Skeletal muscle tissue (tissue), 4 donors: Measurements from ENCODE around the gene NSD2. TPM values are rescaled to one million over a fixed set of nuclear protein-coding genes. Genes with fewer than 3 reads are reported as not detected.

ENCODE experiments used
- H3K27ac ChIP-seq: one replicate; pipeline ENCODE4 v1.7.0; 2013; ENCODE audit warnings: mild to moderate bottlenecking, low read depth, low read length, inconsistent platforms
- H3K27me3 ChIP-seq, 3 donors: one replicate each; pipeline ENCODE4 v1.7.0; 2013; ENCODE audit warnings: low read length in 3 of 3; ENCODE audit not compliant: control insufficient read depth in 3 of 3, insufficient read depth in 3 of 3
- H3K36me3 ChIP-seq, 3 donors: one replicate each; pipeline ENCODE4 v1.7.0; 2013; ENCODE audit warnings: low read length in 3 of 3; ENCODE audit not compliant: control insufficient read depth in 3 of 3, insufficient read depth in 3 of 3
- H3K4me1 ChIP-seq, 3 donors: one replicate each; pipeline ENCODE4 v1.7.0; 2013; ENCODE audit warnings: low read length in 3 of 3, mild to moderate bottlenecking in 3 of 3; ENCODE audit not compliant: control insufficient read depth in 3 of 3, insufficient read depth in 3 of 3
- H3K4me3 ChIP-seq, 3 donors: one replicate each; pipeline ENCODE4 v1.7.0; 2013; ENCODE audit warnings: low read length in 3 of 3
- H3K9ac ChIP-seq, 3 donors: one replicate each; pipeline ENCODE4 v1.7.0; 2013; ENCODE audit warnings: low read length in 3 of 3, mild to moderate bottlenecking in 3 of 3, moderate library complexity in 2 of 3, low read depth in 1 of 3
- H3K9me3 ChIP-seq, 3 donors: one replicate each; pipeline ENCODE4 v1.7.0; 2013; ENCODE audit warnings: low read length in 3 of 3; ENCODE audit not compliant: control insufficient read depth in 3 of 3
- total RNA-seq: library from RNA; depleted of rRNA; stranded (reverse); fragments of >200 nt; gene quantifications from one replicate; pipeline ENCODE4 v1.2.3, GENCODE V29; 2014
- donor health status: Osteomylitis.

NSD2 gene
- total RNA-seq: 41.8 TPM

GRCh38 chr4:1870578-1871443, at the start of gene NSD2:
NSD2 (plus strand) TSS chr4:1871393; CDS start chr4:1900655, 29,262 bp downstream.
- peaks cover 6 to 8% (median 8%) of the 10 kb centered on the region in 3 donors for H3K4me1 ChIP-seq
- peaks cover 0 to 22% (median 11%) of the 10 kb centered on the region in 3 donors for H3K27me3 ChIP-seq
- H3K27ac ChIP-seq: peak within 1 kb of the TSS; percentile 85
- no peaks in the 10 kb centered on the region for H3K36me3 ChIP-seq
- H3K4me3 ChIP-seq: peak within 1 kb of the TSS; percentile 78 to 79 (median 78)
- no peaks in the 10 kb centered on the region for H3K9me3 ChIP-seq
- H3K9ac ChIP-seq: peak within 1 kb of the TSS; percentile 79 to 86 (median 81)

DNA sequence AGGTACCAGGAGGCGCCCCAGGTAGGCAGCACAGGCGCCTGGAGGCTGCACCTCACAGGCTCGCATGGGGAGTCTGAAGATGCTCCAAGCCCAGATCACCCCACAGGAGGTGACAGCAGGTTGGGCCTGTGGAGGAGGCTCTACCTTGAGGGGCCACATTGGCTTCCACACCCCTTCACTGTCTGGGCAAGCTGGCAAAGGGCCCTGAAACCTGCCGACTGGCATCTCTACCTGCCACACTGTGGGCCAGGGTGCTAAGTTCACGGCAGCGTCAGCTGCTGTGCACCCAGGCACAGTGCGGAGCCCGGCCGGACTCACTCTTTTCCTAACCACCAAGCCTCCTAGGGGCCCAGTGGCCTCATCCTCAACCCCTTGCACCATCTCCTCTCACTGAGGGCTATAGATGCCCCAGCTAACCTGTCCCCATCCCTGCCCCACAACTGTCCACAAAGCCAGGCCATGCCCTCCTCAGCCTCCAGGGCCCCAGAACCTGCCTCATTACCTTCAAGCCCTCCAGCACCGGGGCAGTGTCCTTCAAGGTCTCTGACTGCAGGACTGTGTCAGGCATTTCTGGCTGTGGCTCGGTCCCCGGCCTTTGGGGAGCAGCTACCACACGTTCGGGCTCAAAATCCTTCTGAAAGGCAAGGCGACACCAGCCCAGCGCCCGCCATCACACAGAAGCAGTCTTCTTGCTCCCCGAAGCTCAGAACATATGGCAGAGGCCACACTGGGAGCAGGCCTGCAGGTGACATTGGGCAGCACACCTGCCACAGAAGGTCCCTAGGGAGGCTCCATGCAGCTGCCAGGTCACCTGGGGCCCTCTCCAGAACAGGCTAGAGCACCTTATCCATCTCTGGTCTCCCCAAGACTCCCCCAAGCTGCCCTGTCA, 49.3 kb upstream of the NSD2 start:
- Histone ChIP-seq H3K27ac (no peak overlapping the region), H3K4me3 (no peak overlapping the region), H3K9me3 (no peaks in the 10 kb centered on the region), H3K27me3 (no peaks in the 10 kb centered on the region), H3K9ac (no peak overlapping the region), H3K4me1 (peaks cover 11 to 17% (median 14%) of the 10 kb centered on the region in 3 donors), H3K36me3 (peaks cover 51 to 60% (median 57%) of the 10 kb centered on the region in 3 donors)

GRCh38 chr4:1822568-1823544, 48.3 kb upstream of the NSD2 start:
- no peak overlapping the region for H3K9ac ChIP-seq
- H3K4me3 ChIP-seq: no peak overlapping the region
- no peaks in the 10 kb centered on the region for H3K27me3 ChIP-seq
- H3K4me1 ChIP-seq: peaks cover 11 to 17% (median 14%) of the 10 kb centered on the region in 3 donors
- H3K9me3 ChIP-seq: no peaks in the 10 kb centered on the region
- H3K27ac ChIP-seq: no peak overlapping the region
- peaks cover 45 to 58% (median 56%) of the 10 kb centered on the region in 3 donors for H3K36me3 ChIP-seq

GRCh38 chr4:1823545-1823932, 47.7 kb upstream of the NSD2 start:
- no peaks in the 10 kb centered on the region for H3K27me3 ChIP-seq
- no peak overlapping the region for H3K4me3 ChIP-seq
- no peak overlapping the region for H3K27ac ChIP-seq

DNA sequence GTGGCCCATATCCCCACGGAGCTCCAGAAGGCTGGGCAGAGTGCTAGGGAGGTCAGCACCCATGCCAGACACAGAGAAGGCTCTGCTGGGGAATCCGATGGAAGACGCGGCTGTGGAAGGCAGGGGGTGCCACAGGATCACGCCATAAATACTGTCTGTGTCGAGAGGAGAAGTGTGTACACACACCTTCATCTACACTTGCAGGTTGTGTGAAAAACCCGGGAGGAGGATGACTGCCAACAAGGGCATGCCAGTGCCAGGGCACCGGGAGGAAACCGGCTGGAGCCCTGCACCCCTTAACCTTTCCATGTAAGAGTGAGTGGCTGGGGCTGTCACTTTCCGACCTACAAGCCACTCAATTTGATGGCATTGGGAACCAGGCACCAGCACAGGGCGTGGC, 46.4 kb upstream of the NSD2 start:
- Histone ChIP-seq H3K27ac (no peak overlapping the region), H3K36me3 (peaks cover 44 to 50% (median 48%) of the 10 kb centered on the region in 3 donors), H3K4me3 (no peak overlapping the region)

More at GRCh38 chr4:1823545-1823932, 47.7 kb upstream of the NSD2 start:
- no peak overlapping the region for H3K9ac ChIP-seq
- peaks cover 44 to 56% (median 55%) of the 10 kb centered on the region in 3 donors for H3K36me3 ChIP-seq
- H3K4me1 ChIP-seq: peaks cover 11 to 17% (median 14%) of the 10 kb centered on the region in 3 donors
- H3K9me3 ChIP-seq: no peaks in the 10 kb centered on the region

GRCh38 chr4:1825326-1825725, 45.9 kb upstream of the NSD2 start:
- Histone ChIP-seq H3K27me3 (no peaks in the 10 kb centered on the region), H3K4me3 (no peak overlapping the region), H3K9ac (no peak overlapping the region), H3K9me3 (no peaks in the 10 kb centered on the region), H3K27ac (no peak overlapping the region), H3K36me3 (peaks cover 44 to 50% (median 49%) of the 10 kb centered on the region in 3 donors), H3K4me1 (no peaks in the 10 kb centered on the region)

More for the DNA sequence above, 46.4 kb upstream of the NSD2 start:
- no peak overlapping the region for H3K9ac ChIP-seq
- H3K27me3 ChIP-seq: no peaks in the 10 kb centered on the region
- peaks cover 3 to 5% (median 4%) of the 10 kb centered on the region in 3 donors for H3K4me1 ChIP-seq
- no peaks in the 10 kb centered on the region for H3K9me3 ChIP-seq

DNA sequence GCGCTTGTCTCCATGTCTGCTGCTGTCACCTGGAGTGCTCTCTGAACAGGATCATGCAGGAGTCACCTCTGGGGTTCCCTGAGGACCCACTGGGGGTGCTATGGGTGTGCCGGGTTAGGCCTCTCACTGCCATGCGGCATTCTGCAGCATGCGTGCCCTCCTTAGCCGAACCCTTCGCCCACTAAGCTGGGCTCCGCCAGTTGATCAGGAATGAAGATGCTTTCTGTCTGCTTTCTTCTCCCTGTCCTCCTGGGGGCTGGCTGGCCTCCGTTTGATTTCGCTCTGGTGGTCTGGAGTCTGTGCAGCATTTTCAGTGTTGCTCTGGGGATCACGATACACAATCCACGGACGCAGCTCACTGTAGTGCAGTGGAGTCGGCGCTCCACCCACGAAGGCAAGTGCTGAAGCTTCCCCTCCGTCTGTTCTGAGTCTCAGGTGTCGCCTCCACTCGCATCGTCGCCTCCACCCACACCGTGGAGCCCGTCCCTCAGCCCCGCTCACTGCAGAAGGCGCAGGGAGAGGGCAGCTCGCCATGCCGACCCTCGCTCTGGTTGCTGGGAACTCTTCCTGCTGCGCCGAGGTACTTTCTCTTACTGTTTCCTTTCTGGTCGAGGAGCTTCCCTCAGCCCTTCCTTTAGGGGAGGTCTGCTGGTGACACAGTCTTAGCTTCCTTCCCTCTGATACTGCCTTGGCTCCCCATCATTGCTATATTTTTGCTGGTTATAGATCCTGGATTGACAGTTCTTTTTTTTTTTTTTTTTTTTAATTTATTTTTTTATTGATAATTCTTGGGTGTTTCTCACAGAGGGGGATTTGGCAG, 44.5 kb upstream of the NSD2 start:
- Histone ChIP-seq H3K36me3 (peaks cover 51 to 58% (median 56%) of the 10 kb centered on the region in 3 donors), H3K4me1 (no peaks in the 10 kb centered on the region), H3K27ac (no peak overlapping the region), H3K9ac (no peak overlapping the region), H3K27me3 (no peaks in the 10 kb centered on the region), H3K9me3 (no peaks in the 10 kb centered on the region), H3K4me3 (no peak overlapping the region)

GRCh38 chr4:1830234-1830633, 41.0 kb upstream of the NSD2 start:
- H3K27ac ChIP-seq: no peak overlapping the region
- no peak overlapping the region for H3K9ac ChIP-seq
- no peaks in the 10 kb centered on the region for H3K9me3 ChIP-seq
- H3K4me1 ChIP-seq: no peaks in the 10 kb centered on the region
- H3K36me3 ChIP-seq: peaks cover 53 to 57% (median 55%) of the 10 kb centered on the region in 3 donors
- no peak overlapping the region for H3K4me3 ChIP-seq
- no peaks in the 10 kb centered on the region for H3K27me3 ChIP-seq
